Midbrain (tissue), 1 donor: ENCODE data around the gene CLSTN3.

Source experiments
- DNase-seq: peaks from one replicate; lab custom pipeline; 2025; lab: John Stamatoyannopoulos, UW

The CLSTN3 gene

GRCh38 chr12:7125632-7126227, 4.4 kb upstream of the CLSTN3 start:
- DNase-seq, result no peak

GRCh38 chr12:7127916-7128626, 2.1 kb upstream of the CLSTN3 start:
- no peak for DNase-seq

GRCh38 chr12:7128681-7129286, 1.4 kb upstream of the CLSTN3 start, which contains the start of gene RBP5:
TSS of gene RBP5 (minus strand) at chr12:7128889. CDS start at chr12:7128775, 114 bp downstream.
- DNase-seq, result no peak

- no peak for DNase-seq
Measured at GRCh38 chr12:7129287-7129871, 792 bp upstream of the CLSTN3 start.

- no peak for DNase-seq
Measured at GRCh38 chr12:7130701-7131501, 730 bp downstream of the CLSTN3 start.

- no peak for DNase-seq
Measured at GRCh38 chr12:7131502-7131866, 1.3 kb downstream of the CLSTN3 start.

GRCh38 chr12:7134396-7135166, 4.4 kb downstream of the CLSTN3 start:
- DNase-seq, result no peak

GRCh38 chr12:7136071-7136470, 5.9 kb downstream of the CLSTN3 start:
- DNase-seq, result no peak

GRCh38 chr12:7136676-7137075, 6.5 kb downstream of the CLSTN3 start:
- DNase-seq, result no peak

GRCh38 chr12:7137908-7138307, 7.7 kb downstream of the CLSTN3 start:
- DNase-seq, result no peak

GRCh38 chr12:7139200-7139599, 9.0 kb downstream of the CLSTN3 start:
- no peak for DNase-seq

- DNase-seq, result no peak
Measured at GRCh38 chr12:7141351-7142005, 11.3 kb downstream of the CLSTN3 start.

GRCh38 chr12:7142056-7142644, 12.0 kb downstream of the CLSTN3 start:
- DNase-seq, result no peak

- DNase-seq, result no peak
Measured at GRCh38 chr12:7142809-7143465, 12.8 kb downstream of the CLSTN3 start.

- no peak for DNase-seq
Measured at GRCh38 chr12:7143564-7143963, 13.4 kb downstream of the CLSTN3 start.

- DNase-seq, result peak; percentile 10
Measured at GRCh38 chr12:7144414-7145120, 14.4 kb downstream of the CLSTN3 start.

- no peak for DNase-seq
Measured at GRCh38 chr12:7145671-7146070, 15.5 kb downstream of the CLSTN3 start.

- no peak for DNase-seq
Measured at GRCh38 chr12:7146228-7146627, 16.1 kb downstream of the CLSTN3 start.

- no peak for DNase-seq
Measured at GRCh38 chr12:7146906-7147305, 16.7 kb downstream of the CLSTN3 start.
